Sciatic nerve (tissue), 2 donors: ENCODE results near the gene TMEM80. TPM values are rescaled to one million over a fixed set of nuclear protein-coding genes. Genes with fewer than 3 reads are reported as not detected.

Source experiments
- ATAC-seq: fragments of 200-7000 bp; cut with Tn5 transposase; one replicate; pipeline ENCODE4 v1.9.1; 2020; ENCODE audit warnings: mild to moderate bottlenecking, moderate library complexity
- DNase-seq: peaks from one replicate; pipeline ENCODE4 v3.0.0-alpha.2; 2020; ENCODE audit warnings: low spot score
- intact Hi-C: fragments of 100-400 bp; cut with DNase I; formaldehyde crosslinking; loops from one replicate; pipeline ENCODE4 v1.14.2; 2022
- total RNA-seq: library from RNA; stranded (reverse); fragmentation: NEBNext Ultra II Directional; extraction: Animal tissue kit (Norgen Biotek cat#: 25700); gene quantifications from one replicate; pipeline ENCODE4 v1.2.1, GENCODE V29; 2021
- donor health status: DM: no; HTN: no; CAD: no.
- donor health status: DM: no; HTN: no; CAD: no.

TMEM80 gene
- total RNA-seq, 1 donor from 2014 or later: 28.4 TPM

DNA sequence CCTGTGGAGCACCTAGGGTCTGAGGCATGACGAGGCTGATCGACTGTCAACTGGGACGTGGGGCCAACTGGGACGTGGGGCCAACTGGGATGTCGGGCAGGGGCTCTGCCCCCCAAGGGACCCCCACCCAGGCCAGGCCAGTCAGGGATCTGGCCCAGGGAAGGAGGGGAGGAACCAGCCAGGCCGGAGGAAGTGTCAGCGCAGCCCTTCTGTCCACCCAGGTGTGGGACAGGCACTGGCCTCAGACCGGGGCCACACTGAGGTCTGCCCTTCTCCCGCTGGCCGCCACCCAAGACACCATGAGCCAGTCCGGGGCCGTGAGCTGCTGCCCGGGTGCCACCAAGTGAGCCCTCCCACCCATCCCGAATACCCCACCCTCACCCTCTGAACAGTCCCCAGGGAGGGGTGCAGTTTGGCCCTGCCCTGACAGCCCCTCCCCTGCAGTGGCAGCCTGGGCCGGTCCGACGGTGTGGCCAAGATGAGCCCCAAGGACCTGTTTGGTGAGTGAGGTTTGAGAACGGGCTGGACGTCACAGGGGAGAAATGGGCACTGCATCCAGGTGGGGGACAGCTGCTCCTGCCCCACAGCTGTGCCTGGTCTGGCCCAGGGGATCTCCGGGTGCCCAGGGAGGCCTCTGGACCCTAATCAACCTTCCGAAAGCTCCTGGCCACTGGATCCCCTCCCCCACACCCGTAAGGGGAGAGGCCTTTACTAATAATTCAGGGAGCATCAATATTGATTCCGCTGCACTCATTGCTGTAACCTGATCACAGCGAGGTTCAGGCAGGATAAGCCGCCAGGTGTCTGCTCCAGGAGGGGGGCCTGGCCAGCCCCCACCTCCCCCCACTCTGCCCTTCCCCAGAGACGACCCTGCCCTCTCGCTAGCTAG is 13.7 kb downstream of the TMEM80 start:
- ATAC-seq (no peak), DNase-seq (no peak)
- intact Hi-C loops: no loop called here

GRCh38 chr11:714436-714835 is 18.8 kb downstream of the TMEM80 start:
- intact Hi-C loops: no loop called here
- no peak for ATAC-seq
- no peak for DNase-seq

DNA sequence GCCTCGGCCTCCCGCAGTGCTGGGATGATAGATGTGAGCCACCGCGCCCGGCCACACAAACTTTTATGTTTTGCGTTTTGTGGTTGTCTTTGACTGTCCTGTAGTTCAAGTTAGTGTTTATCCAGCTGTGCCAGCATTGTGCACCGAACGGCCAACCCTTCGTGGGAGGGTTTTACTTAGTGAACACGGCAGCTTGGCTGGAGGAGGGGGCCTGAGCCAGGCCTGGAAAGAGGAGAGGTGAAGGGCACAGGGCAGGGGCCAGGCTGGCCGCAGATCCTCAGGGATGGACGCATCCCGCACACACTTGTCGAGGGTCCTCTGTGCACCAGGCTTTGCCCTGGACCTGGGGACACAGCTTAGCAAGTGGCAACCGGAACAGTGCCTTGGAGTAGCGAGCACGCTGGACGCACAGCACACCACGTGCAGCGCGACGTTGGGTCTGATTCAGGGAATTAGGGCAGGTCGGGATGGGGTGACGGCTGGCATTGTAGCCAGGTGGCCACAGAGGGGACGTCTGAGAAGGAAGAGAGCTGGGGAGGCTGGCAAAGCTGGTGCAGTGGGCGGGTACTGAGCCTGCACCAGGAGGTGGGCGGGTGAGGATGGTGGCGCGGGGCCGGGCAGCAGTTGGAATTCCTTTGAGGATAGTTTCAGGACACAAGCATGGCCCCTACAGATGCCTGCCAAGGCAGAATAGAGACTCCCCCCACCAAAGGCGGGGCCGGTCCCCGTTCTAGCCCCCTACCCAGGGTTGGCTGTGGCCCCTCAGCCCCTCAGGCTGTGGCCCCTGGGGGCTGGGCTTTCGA is 23.8 kb downstream of the TMEM80 start:
- intact Hi-C loops: no loop called here

GRCh38 chr11:720017-720641 is 24.5 kb downstream of the TMEM80 start:
- no peak for ATAC-seq
- DNase-seq: peak; percentile 63
- intact Hi-C loops: no loop called here

More for the DNA sequence above, 23.8 kb downstream of the TMEM80 start:
- DNase-seq (peak; percentile 61), ATAC-seq (peak; percentile 19)

GRCh38 chr11:720642-721246 is 25.1 kb downstream of the TMEM80 start:
- DNase-seq (peak; percentile 64), ATAC-seq (no peak)
- intact Hi-C loops: no loop called here

DNA sequence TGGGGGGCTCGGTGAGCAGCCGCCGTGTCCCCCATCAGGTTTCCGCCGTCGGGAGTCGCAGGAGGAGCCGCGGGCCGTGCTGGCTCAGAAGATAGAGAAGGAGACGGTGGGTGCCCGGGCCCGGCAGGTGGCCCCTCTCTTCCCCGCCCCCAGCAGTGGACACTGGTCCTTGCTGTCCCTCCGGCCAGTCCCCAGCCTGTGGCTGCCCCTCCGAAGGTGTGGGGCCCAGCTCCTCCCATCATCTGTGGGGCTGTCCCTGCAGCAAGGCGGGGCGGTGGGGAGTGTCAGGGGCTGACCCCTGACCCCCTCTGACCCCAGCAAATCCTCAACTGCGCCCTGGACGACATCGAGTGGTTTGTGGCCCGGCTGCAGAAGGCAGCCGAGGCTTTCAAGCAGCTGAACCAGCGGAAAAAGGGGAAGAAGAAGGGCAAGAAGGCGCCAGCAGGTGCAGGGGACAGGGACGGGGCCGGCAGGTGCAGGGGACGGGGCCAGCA is 25.7 kb downstream of the TMEM80 start:
- DNase-seq: no peak
- intact Hi-C loops: no loop called here

GRCh38 chr11:721741-722345 is 26.2 kb downstream of the TMEM80 start:
- no peak for ATAC-seq
- intact Hi-C loops: no loop called here
- DNase-seq: peak; percentile 67

More for the DNA sequence above, 25.7 kb downstream of the TMEM80 start:
- ATAC-seq: no peak

- DNase-seq (no peak), ATAC-seq (no peak)
- intact Hi-C loops: no loop called here
Measured at GRCh38 chr11:722346-722811, 26.8 kb downstream of the TMEM80 start.

DNA sequence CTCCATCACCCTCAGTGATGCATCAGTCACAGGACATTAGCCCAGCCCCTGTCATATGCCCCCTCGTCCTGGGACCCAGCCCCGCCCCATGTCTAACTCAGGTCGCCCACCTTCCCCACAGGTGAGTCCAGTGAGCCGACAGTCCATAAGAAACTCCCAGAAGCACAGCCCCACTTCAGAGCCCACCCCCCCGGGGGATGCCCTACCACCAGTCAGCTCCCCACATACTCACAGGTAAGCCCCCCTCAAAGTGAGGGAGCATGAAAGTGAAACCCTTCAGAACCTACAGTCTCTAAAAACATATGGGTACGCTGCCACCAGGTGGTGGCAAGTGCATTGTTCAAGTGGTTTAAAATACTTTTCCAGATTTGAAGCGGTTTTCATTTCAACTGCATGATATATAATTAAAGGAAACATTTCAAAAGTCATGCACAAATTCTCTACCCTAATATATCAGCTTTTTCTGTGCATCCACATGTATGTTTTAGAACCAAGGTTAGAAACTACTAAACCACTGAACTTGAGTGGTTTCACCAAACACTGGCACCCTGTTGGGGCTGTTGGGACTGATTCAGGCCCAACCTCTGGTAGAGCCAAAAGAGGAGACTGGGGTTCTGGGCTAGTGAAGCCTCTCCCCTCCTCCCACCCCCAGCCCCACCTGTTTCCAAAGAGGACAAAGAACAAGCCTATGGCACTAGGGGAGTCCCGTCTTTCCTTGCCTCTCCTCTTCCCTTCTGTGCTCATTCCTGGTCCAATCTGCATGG is 27.7 kb downstream of the TMEM80 start:
- DNase-seq (no peak), ATAC-seq (peak; percentile 21)
- intact Hi-C loops: no loop called here

DNA sequence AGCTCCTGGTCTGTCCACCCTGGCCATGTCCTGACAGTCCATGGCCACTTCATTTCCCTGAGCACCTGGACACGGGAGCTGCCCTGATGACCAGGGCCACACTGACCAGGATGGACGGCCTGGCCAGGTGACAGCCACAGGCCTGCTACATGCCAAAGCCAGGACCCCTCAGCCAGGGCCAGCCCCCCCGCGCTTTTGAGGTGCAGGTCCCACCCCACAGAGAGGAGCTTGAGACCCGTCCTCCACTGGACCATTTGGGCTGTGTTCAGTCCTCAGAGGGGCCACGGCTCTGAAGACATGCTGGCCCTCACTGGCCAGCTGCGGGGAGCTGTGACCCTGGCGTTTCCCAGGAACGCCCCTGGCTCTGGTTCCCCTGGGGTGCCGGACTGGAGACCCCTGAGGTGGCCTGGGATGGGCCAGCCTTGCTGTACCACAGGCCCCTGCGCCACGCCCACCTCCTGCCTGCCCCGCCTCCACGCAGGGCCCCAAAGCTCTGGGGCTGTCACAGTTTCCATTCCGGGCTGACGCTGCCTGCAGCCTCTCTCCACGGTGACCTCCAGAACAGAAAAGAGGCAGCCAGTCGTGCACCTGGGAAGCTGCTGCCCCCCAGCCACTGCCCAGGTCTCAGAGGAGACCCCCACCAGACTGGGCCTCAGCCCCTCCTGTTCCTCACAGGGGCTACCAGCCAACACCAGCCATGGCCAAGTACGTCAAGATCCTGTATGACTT is 28.6 kb downstream of the TMEM80 start:
- ATAC-seq (no peak), DNase-seq (no peak)
- intact Hi-C loops: no loop called here

GRCh38 chr11:724778-725386 is 29.3 kb downstream of the TMEM80 start:
- DNase-seq (no peak), ATAC-seq (no peak)
- intact Hi-C loops: no loop called here

GRCh38 chr11:725624-726202 is 30.1 kb downstream of the TMEM80 start:
- DNase-seq (no peak), ATAC-seq (no peak)
- intact Hi-C loops: no loop called here

GRCh38 chr11:726278-727220 is 30.9 kb downstream of the TMEM80 start:
- peak; percentile 77 for DNase-seq
- ATAC-seq: no peak
- intact Hi-C loops: no loop called here

GRCh38 chr11:727281-727701 is 31.7 kb downstream of the TMEM80 start:
- peak; percentile 4 for ATAC-seq
- intact Hi-C loops: no loop called here
- no peak for DNase-seq
